Thyroid gland (tissue), 4 donors: Measurements from ENCODE around the gene ZBTB7C. TPM values are rescaled to one million over a fixed set of nuclear protein-coding genes. Genes with fewer than 3 reads are reported as not detected.

Source experiments
- DNase-seq, 2 donors: peaks; one replicate each; pipeline ENCODE4 v3.0.0-alpha.2; 2019
- H3K27ac ChIP-seq, 3 donors: fragments of 200-600 bp; sonication (generic); 1 replicate in 2 of 3; 2 replicates in 1 of 3; pipeline ENCODE4 v1.5.1; 2016 to 2019; ENCODE audit warnings: mild to moderate bottlenecking in 1 of 3, moderate library complexity in 1 of 3
- H3K27me3 ChIP-seq: fragments of 200-600 bp; sonication (generic); one replicate; pipeline ENCODE4 v1.5.1; 2019
- H3K36me3 ChIP-seq, 2 donors: fragments of 200-600 bp; sonication (generic); one replicate each; pipeline ENCODE4 v1.5.1; 2016 to 2019
- H3K4me1 ChIP-seq, 2 donors: fragments of 200-600 bp; sonication (generic); one replicate each; pipeline ENCODE4 v1.5.1; 2017 to 2019
- H3K4me3 ChIP-seq, 3 donors: fragments of 200-600 bp; sonication (generic); replicated peaks in 1 of 3; 1 replicate in 2 of 3; 2 replicates in 1 of 3; pipeline ENCODE4 v1.5.1; 2016; ENCODE audit warnings: mild to moderate bottlenecking in 1 of 3
- H3K9me3 ChIP-seq: fragments of 200-600 bp; sonication (generic); one replicate; pipeline ENCODE4 v1.5.1; 2017
- POLR2A ChIP-seq, 2 donors: fragments of 450-650 bp; IDR thresholded peaks; one replicate each; pipeline ENCODE4 v1.6.1; 2017; ENCODE audit warnings: antibody characterized with exemption in 2 of 2, mild to moderate bottlenecking in 2 of 2, moderate library complexity in 1 of 2
- WGBS, 2 donors: methylation state at CpG; one replicate each; pipeline ENCODE4 v1.1.5; 2017; 5-methylcytosine and 5-hydroxymethylcytosine counted together
- intact Hi-C: fragments of 100-400 bp; cut with DNase I; formaldehyde crosslinking; loops from one replicate; pipeline ENCODE4 v1.15.1; 2023
- total RNA-seq, 4 donors: library from RNA; depleted of rRNA; stranded (reverse); fragments of >200 nt; gene quantifications; one replicate each; pipeline ENCODE4 v1.2.3, GENCODE V29; 2016
- TF ChIP-seq, protein P1 (sequence below), 6 experiments: fragments of 200-600 bp in 3 of 6; fragments of 450-650 bp in 3 of 6; sonication (generic) in 3 of 6; IDR thresholded peaks; one replicate each; pipeline ENCODE4 v1.5.1; 2016 to 2019; ENCODE audit warnings: antibody characterized with exemption in 6 of 6, mild to moderate bottlenecking in 2 of 6, inconsistent platforms in 1 of 6, moderate library complexity in 1 of 6

Gene ZBTB7C
- total RNA-seq, 4 donors from 2014 or later = 41.7 to 66.7 (median 49.5) TPM

GRCh38 chr18:48213791-48214190 lies 195.4 kb downstream of the ZBTB7C start:
- DNase-seq = peak; percentile 48 to 58
- 81 to 83% methylated on average over 9 of the region's 9 CpGs for WGBS, 2 donors

GRCh38 chr18:48208432-48209140 lies 200.6 kb downstream of the ZBTB7C start:
- intact Hi-C loops = no loop called here
- no peak overlapping the region for H3K4me3 ChIP-seq
- no peaks in the 10 kb centered on the region for H3K9me3 ChIP-seq
- H3K4me1 ChIP-seq = peaks cover 0 to 19% of the 10 kb centered on the region in 2 donors
- no peak overlapping the region for H3K27ac ChIP-seq
- no peak for DNase-seq
- 75 to 78% methylated on average over 4 of the region's 4 CpGs for WGBS, 2 donors
- TF ChIP-seq POLR2A (IDR thresholded peaks at IDR 0.05) = no peak
- TF ChIP-seq, protein P1, sequence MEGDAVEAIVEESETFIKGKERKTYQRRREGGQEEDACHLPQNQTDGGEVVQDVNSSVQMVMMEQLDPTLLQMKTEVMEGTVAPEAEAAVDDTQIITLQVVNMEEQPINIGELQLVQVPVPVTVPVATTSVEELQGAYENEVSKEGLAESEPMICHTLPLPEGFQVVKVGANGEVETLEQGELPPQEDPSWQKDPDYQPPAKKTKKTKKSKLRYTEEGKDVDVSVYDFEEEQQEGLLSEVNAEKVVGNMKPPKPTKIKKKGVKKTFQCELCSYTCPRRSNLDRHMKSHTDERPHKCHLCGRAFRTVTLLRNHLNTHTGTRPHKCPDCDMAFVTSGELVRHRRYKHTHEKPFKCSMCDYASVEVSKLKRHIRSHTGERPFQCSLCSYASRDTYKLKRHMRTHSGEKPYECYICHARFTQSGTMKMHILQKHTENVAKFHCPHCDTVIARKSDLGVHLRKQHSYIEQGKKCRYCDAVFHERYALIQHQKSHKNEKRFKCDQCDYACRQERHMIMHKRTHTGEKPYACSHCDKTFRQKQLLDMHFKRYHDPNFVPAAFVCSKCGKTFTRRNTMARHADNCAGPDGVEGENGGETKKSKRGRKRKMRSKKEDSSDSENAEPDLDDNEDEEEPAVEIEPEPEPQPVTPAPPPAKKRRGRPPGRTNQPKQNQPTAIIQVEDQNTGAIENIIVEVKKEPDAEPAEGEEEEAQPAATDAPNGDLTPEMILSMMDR (IDR thresholded peaks at IDR 0.05) = no peak
- no peaks in the 10 kb centered on the region for H3K27me3 ChIP-seq
- no peaks in the 10 kb centered on the region for H3K36me3 ChIP-seq

More at GRCh38 chr18:48213791-48214190, 195.4 kb downstream of the ZBTB7C start:
- Histone ChIP-seq H3K27ac (no peak overlapping the region), H3K9me3 (no peaks in the 10 kb centered on the region), H3K27me3 (no peaks in the 10 kb centered on the region), H3K4me1 (peaks cover 26 to 33% of the 10 kb centered on the region in 2 donors), H3K4me3 (no peak overlapping the region), H3K36me3 (no peaks in the 10 kb centered on the region)
- intact Hi-C loops = no loop called here
- TF ChIP-seq POLR2A (IDR thresholded peaks at IDR 0.05) = no peak
- TF ChIP-seq, protein P1 (IDR thresholded peaks at IDR 0.05) = no peak

- H3K4me1 ChIP-seq = peaks cover 0 to 19% of the 10 kb centered on the region in 2 donors
- no peak for TF ChIP-seq POLR2A (IDR thresholded peaks at IDR 0.05)
- TF ChIP-seq, protein P1 (IDR thresholded peaks at IDR 0.05) = no peak
- 90 to 93% methylated on average over 2 of the region's 2 CpGs for WGBS, 2 donors
- no peaks in the 10 kb centered on the region for H3K9me3 ChIP-seq
- H3K27ac ChIP-seq = no peak overlapping the region
- H3K27me3 ChIP-seq = no peaks in the 10 kb centered on the region
- no peaks in the 10 kb centered on the region for H3K36me3 ChIP-seq
- DNase-seq = no peak
- no peak overlapping the region for H3K4me3 ChIP-seq
- intact Hi-C loops = no loop called here
These were observed 201.4 kb downstream of the ZBTB7C start for GRCh38 chr18:48207733-48208132.

DNA sequence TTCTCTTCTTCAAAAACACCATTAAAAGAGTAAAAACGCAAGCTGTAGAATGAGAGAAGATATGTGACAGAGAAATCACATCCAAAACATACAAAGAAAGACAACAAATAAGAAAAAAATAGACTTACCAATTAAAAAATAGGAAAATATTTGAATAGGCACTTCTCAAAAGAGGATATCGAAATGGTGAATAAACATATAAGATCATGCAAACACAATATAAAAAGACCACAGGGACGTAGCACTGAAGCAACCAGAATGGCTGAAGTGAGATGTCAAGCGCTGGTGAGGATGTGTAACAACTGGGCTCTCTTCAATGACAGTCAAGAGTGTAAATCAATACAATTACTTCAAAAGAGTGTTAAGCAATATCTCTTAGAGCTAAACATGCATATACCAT lies 202.3 kb downstream of the ZBTB7C start:
- no peak for DNase-seq
- no peaks in the 10 kb centered on the region for H3K36me3 ChIP-seq
- no peaks in the 10 kb centered on the region for H3K9me3 ChIP-seq
- intact Hi-C loops = no loop called here
- no peak overlapping the region for H3K4me3 ChIP-seq
- H3K4me1 ChIP-seq = peaks cover 0 to 19% of the 10 kb centered on the region in 2 donors
- TF ChIP-seq POLR2A (IDR thresholded peaks at IDR 0.05) = no peak
- TF ChIP-seq, protein P1 (IDR thresholded peaks at IDR 0.05) = no peak
- no peaks in the 10 kb centered on the region for H3K27me3 ChIP-seq
- WGBS, 2 donors = 94 to 96% methylated on average over 4 of the region's 4 CpGs
- no peak overlapping the region for H3K27ac ChIP-seq

GRCh38 chr18:48203961-48204666 lies 205.1 kb downstream of the ZBTB7C start:
- TF ChIP-seq POLR2A (IDR thresholded peaks at IDR 0.05) = no peak
- TF ChIP-seq, protein P1 (IDR thresholded peaks at IDR 0.05) = no peak
- no peak overlapping the region for H3K27ac ChIP-seq
- H3K4me1 ChIP-seq = peaks cover 0 to 24% of the 10 kb centered on the region in 2 donors
- no peak for DNase-seq
- no peak overlapping the region for H3K4me3 ChIP-seq
- 77 to 90% methylated on average over 6 of the region's 6 CpGs for WGBS, 2 donors
- intact Hi-C loops = no loop called here
- no peaks in the 10 kb centered on the region for H3K36me3 ChIP-seq
- H3K9me3 ChIP-seq = no peaks in the 10 kb centered on the region
- no peaks in the 10 kb centered on the region for H3K27me3 ChIP-seq
